Measurements from ENCODE around the gene MEI1.
"Not testable (repeated sequence)": the region's sequence is repeated elsewhere in the genome, so short reads cannot be mapped to it uniquely, and the experiment has no call there.

The MEI1 gene

DNA sequence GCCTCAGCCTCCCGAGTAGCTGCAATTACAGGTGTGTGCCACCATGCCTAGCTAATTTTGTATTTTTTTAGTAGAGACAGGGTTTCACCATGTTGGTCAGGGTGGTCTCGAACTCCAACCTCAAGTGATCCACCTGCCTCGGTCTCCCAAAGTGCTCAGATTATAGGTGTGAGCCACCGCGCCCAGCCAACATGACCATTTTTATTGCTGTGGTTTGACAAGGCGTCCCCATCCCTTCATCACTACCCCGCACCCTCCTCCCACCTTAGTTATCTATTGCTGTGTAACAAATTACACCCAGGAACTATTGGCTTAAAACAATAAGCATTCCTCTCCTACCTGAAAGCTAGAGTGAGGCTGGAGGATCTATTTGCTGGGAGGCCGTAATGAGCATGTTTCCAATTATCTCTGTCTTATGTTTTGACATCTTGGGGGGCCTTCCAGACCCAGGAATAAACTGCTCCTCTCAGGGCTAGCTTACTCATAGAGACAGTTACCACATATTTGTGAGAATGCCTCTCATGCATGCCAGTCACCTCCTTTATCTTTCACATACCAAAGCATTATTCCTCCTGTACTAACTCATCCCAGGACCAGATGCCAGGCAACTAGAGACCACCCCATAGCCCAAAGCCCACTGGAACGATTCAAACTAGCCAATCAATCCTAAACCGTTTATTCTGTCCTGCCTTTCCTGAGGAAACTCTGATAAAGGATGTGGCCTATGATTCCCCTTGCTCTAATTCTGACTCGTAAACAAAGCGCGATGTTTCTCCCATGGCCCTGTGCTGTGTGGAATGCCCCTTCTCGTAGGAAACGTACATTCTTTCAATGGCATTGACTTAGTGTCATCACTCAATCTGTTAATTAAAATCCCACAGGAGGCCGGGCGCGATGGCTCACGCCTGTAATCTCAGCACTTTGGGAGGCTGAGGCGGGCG is 30.1 kb upstream of the MEI1 start:
- TF ChIP-seq, protein P1, sequence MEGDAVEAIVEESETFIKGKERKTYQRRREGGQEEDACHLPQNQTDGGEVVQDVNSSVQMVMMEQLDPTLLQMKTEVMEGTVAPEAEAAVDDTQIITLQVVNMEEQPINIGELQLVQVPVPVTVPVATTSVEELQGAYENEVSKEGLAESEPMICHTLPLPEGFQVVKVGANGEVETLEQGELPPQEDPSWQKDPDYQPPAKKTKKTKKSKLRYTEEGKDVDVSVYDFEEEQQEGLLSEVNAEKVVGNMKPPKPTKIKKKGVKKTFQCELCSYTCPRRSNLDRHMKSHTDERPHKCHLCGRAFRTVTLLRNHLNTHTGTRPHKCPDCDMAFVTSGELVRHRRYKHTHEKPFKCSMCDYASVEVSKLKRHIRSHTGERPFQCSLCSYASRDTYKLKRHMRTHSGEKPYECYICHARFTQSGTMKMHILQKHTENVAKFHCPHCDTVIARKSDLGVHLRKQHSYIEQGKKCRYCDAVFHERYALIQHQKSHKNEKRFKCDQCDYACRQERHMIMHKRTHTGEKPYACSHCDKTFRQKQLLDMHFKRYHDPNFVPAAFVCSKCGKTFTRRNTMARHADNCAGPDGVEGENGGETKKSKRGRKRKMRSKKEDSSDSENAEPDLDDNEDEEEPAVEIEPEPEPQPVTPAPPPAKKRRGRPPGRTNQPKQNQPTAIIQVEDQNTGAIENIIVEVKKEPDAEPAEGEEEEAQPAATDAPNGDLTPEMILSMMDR (IDR thresholded peaks at IDR 0.05; ENCODE audit: low read depth, low read length) = no peak
- DNase-seq (ENCODE audit: extremely low read depth, low read depth) = peak; percentile 28

DNA sequence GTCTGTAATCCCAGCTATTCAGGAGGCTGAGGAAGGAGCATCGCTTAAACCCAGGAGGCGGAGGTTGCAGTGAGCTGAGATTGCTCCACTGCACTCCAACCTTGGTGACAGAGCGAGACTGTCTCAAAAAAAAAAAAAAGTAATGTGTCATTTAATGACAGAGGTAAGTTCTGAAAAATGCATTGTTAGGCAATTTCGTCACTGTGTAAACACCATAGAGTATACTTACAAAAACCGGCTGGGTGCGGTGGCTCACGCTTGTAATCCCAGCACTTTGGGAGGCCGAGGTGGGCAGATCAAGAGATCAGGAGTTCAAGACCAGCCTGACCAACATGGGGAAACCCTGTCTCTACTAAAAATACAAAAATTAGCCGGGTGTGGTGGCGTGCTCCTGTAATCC is 27.2 kb upstream of the MEI1 start:
- DNase-seq (ENCODE audit: extremely low read depth, low read depth) = not testable (repeated sequence)

DNA sequence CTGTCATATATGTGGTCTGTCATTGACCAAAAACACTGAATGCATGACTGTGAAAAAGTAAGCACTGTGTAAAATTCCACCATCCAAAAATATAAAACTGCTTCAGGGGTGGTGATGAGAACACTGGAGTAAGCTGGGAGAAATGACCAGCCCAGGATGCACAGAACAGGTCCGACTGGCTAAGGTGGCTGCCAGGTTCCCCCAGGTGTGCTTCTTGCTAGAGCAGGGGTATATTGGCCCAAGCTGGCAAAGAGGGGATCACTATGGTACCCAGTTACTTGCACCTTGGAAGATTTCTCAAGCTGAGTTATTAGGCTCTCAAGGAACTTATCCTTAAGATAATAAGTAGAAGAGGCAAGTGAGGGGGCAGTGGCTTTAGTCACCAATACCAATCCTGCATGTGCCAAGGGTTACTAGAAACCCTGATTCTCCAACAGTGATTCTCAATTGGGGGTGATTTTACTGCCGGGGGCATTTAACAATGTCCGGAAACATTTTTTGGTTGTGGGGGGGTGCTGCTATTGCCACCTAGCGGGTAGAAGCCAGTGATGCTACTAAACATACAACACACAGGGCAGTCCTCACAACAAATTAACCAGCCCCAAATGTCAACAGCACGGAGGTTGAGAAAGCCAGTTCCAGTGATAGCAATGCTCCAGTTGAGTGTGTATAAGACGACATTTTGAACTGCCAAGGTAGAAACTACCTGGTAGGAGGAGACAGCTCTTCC is 26.4 kb upstream of the MEI1 start:
- TF ChIP-seq, protein P1 (IDR thresholded peaks at IDR 0.05; ENCODE audit: low read depth, low read length) = peak; percentile 25

DNA sequence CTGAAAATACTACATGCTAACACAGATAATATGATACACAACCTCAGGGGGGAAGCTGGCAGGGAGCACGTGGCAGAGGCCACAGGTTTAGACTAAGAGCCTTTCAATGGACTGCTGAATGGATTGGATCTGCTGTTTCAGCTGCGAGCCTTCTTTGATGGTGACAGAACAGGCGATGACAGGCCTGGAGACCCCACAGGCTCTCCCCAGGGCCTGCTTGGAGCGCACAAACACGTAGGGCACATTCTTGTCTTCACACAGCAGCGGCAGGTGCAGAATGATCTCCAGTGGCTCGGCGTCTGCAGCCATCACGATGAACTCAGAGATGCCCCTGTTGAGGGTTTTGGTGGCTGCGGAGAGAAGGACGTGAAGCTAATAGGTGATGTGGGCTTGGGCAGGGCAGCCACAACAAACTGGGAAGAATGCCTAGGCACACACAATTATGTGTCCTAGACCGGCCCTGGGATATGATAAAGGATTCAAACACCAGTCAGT is 24.4 kb upstream of the MEI1 start:
- DNase-seq (ENCODE audit: extremely low read depth, low read depth) = no peak
- TF ChIP-seq, protein P1 (IDR thresholded peaks at IDR 0.05; ENCODE audit: low read depth, low read length) = no peak

More for the DNA sequence above, 26.4 kb upstream of the MEI1 start:
- DNase-seq (ENCODE audit: extremely low read depth, low read depth) = no peak

DNA sequence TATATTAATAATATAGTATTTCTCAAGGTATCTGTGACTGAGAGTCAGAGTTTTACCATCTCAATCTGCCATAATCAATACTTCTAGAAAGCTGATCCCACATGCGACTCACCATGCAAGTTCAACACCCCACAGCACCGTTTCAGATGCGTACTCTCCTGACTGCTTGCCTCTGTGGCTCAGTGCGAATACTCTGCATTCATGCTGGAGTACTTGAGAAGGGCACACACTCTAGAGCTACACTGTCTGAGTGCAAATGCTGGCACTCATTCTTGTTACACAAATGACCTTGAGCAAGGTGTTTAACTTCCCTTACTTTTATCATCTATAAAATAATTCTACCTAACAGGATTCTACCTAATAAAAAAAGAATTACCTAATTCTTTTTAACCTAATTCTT is 23.2 kb upstream of the MEI1 start:
- TF ChIP-seq, protein P1 (IDR thresholded peaks at IDR 0.05; ENCODE audit: low read depth, low read length) = no peak
- DNase-seq (ENCODE audit: extremely low read depth, low read depth) = no peak

DNA sequence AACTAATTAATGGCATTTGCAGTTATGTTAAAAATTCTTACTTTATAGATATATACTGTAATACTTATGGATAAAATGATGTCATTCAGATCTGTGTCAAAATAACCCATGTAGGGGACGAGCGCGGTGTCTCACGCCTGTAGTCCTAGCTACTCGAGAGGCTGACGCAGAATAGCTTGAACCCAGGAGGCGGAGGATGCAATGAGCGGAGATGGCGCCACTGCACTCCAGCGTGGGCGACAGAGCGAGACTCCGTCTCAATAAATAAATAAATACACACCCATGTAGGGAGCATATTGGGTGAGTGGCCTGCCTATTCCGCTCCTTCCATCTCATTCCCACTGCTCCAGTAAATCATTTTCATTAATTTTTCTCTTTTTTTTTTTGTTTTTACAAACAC is 17.7 kb upstream of the MEI1 start:
- no peak for DNase-seq (ENCODE audit: extremely low read depth, low read depth)
- TF ChIP-seq, protein P1 (IDR thresholded peaks at IDR 0.05; ENCODE audit: low read depth, low read length) = no peak

DNA sequence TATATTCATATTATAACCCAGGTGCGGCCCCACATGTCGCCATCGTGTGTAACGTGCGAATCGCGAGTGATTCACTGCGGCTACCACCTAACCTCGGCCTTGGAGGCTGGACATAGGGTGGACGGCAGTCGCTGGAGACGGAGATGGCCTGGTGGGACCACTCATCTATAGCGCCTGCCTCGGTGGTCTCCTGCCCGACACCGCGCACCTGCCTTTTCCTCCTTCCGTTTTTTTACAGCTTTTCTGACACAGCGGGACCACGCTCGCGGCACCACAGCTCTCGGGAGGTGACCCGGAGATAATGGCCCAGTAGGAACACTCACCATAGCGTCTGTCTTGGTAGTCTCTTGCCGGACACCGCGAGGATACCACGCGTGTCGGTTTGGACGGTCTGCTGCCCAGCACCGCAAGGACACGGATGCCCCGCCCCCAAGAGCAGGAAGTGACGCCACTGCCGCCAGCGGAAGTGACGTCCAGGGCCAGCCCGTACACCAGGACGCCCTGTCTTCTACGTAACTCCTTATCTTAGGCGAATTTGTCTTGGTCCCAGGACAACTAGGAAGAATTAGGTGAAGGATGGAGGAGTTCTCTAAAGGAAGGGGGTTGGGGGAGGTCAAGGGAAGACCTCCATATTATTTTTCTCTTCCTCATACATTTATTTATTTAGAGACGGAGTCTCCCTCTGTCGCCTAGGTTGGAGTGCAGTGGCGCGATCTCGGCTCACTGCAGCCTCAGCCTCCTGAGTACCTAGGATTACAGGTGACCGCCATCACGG is 17.1 kb upstream of the MEI1 start:
- DNase-seq (ENCODE audit: extremely low read depth, low read depth) = peak; percentile 62
- TF ChIP-seq, protein P1 (IDR thresholded peaks at IDR 0.05; ENCODE audit: low read depth, low read length) = no peak

Measured in AG09319 (cell line).